H1 (cell line): Measurements from ENCODE around the gene CNIH1. TPM values are rescaled to one million over a fixed set of nuclear protein-coding genes. Genes with fewer than 3 reads are reported as not detected.

ENCODE experiments used
- CBX5 ChIP-seq: fragments of 300-800, 300-1000 bp; sonication (generic); IDR thresholded peaks from 2 replicates; pipeline ENCODE4 v1.7.1; 2016; ENCODE audit warnings: antibody characterized with exemption, low read length, low read depth
- HDAC2 ChIP-seq, 2 experiments: fragments of 300-600 bp in 1 of 2; sonication (generic) in 1 of 2; IDR thresholded peaks; 2 replicates each; pipeline ENCODE4 v1.6.1; 2011 to 2012; ENCODE audit warnings: low read depth in 2 of 2, low read length in 2 of 2, mild to moderate bottlenecking in 2 of 2, moderate library complexity in 2 of 2, borderline replicate concordance in 1 of 2, inconsistent platforms in 1 of 2
- JUN ChIP-seq: IDR thresholded peaks from 2 replicates; pipeline ENCODE4 v1.6.1; 2011; ENCODE audit warnings: low read depth, mild to moderate bottlenecking, improper control_type of control experiment, low read length
- POLR2A ChIP-seq, 2 experiments: IDR thresholded peaks; 1 replicate in 1 of 2; 2 replicates in 1 of 2; pipeline ENCODE4 v1.6.1; 2011; ENCODE audit warnings: low read depth in 2 of 2, low read length in 2 of 2, mild to moderate bottlenecking in 2 of 2; ENCODE audit errors: control extremely low read depth in 1 of 2
- RNF2 ChIP-seq: fragments of 200-900, 300-1000 bp; sonication (generic); IDR thresholded peaks from 2 replicates; pipeline ENCODE4 v1.7.1; 2016; ENCODE audit warnings: borderline replicate concordance, low read depth, mild to moderate bottlenecking, antibody characterized with exemption, low read length; ENCODE audit not compliant: poor library complexity, severe bottlenecking; ENCODE audit errors: missing control alignments
- SIN3A ChIP-seq, 2 experiments: IDR thresholded peaks in 1 of 2; conservative IDR thresholded peaks in 1 of 2; 2 replicates each; pipeline ENCODE4 v1.6.1; 2011 to 2012; ENCODE audit warnings: low read length in 2 of 2, improper control_type of control experiment in 1 of 2, low read depth in 1 of 2, mild to moderate bottlenecking in 1 of 2
- SIRT6 ChIP-seq: IDR thresholded peaks from one replicate; pipeline ENCODE4 v1.7.1; 2012; ENCODE audit warnings: low read length, inconsistent platforms
- SRF ChIP-seq: IDR thresholded peaks from 2 replicates; pipeline ENCODE4 v1.6.1; 2011; ENCODE audit warnings: mild to moderate bottlenecking, low read depth, low read length, moderate library complexity
- polyA plus RNA-seq, 7 experiments: library from polyadenylated mRNA; depleted of rRNA in 3 of 7; stranded (reverse) in 5 of 7; unstranded in 2 of 7; fragments of >200 nt in 5 of 7; fragments of 200-250 nt in 2 of 7; gene quantifications; 1 replicate in 5 of 7; 2 replicates in 1 of 7; 4 replicates in 1 of 7; pipeline versions ENCODE4 v1.2.1 to v1.2.3, GENCODE V29; 2011 to 2013; ENCODE audit warnings: missing spikeins in 2 of 7, mixed read lengths in 2 of 7
- total RNA-seq: library from RNA; stranded (reverse); fragmentation: NEBNext Ultra II Directional; extraction: Animal tissue kit (Norgen Biotek cat#: 25700); gene quantifications from 2 replicates; pipeline ENCODE4 v1.2.1, GENCODE V29; 2021
- TF ChIP-seq, protein P1 (sequence below): fragments of 300-600 bp; sonication (generic); IDR thresholded peaks from 2 replicates; pipeline ENCODE4 v1.7.1; 2012; ENCODE audit warnings: low read length, moderate library complexity, mild to moderate bottlenecking, inconsistent platforms; ENCODE audit not compliant: insufficient replicate concordance

The CNIH1 gene
- total and polyA plus RNA-seq, 2 of the 8 experiments (the other 6 are each of a cell fraction or from before 2014, with no cell fraction given), result 119 to 333 TPM

- TF ChIP-seq, protein P1, sequence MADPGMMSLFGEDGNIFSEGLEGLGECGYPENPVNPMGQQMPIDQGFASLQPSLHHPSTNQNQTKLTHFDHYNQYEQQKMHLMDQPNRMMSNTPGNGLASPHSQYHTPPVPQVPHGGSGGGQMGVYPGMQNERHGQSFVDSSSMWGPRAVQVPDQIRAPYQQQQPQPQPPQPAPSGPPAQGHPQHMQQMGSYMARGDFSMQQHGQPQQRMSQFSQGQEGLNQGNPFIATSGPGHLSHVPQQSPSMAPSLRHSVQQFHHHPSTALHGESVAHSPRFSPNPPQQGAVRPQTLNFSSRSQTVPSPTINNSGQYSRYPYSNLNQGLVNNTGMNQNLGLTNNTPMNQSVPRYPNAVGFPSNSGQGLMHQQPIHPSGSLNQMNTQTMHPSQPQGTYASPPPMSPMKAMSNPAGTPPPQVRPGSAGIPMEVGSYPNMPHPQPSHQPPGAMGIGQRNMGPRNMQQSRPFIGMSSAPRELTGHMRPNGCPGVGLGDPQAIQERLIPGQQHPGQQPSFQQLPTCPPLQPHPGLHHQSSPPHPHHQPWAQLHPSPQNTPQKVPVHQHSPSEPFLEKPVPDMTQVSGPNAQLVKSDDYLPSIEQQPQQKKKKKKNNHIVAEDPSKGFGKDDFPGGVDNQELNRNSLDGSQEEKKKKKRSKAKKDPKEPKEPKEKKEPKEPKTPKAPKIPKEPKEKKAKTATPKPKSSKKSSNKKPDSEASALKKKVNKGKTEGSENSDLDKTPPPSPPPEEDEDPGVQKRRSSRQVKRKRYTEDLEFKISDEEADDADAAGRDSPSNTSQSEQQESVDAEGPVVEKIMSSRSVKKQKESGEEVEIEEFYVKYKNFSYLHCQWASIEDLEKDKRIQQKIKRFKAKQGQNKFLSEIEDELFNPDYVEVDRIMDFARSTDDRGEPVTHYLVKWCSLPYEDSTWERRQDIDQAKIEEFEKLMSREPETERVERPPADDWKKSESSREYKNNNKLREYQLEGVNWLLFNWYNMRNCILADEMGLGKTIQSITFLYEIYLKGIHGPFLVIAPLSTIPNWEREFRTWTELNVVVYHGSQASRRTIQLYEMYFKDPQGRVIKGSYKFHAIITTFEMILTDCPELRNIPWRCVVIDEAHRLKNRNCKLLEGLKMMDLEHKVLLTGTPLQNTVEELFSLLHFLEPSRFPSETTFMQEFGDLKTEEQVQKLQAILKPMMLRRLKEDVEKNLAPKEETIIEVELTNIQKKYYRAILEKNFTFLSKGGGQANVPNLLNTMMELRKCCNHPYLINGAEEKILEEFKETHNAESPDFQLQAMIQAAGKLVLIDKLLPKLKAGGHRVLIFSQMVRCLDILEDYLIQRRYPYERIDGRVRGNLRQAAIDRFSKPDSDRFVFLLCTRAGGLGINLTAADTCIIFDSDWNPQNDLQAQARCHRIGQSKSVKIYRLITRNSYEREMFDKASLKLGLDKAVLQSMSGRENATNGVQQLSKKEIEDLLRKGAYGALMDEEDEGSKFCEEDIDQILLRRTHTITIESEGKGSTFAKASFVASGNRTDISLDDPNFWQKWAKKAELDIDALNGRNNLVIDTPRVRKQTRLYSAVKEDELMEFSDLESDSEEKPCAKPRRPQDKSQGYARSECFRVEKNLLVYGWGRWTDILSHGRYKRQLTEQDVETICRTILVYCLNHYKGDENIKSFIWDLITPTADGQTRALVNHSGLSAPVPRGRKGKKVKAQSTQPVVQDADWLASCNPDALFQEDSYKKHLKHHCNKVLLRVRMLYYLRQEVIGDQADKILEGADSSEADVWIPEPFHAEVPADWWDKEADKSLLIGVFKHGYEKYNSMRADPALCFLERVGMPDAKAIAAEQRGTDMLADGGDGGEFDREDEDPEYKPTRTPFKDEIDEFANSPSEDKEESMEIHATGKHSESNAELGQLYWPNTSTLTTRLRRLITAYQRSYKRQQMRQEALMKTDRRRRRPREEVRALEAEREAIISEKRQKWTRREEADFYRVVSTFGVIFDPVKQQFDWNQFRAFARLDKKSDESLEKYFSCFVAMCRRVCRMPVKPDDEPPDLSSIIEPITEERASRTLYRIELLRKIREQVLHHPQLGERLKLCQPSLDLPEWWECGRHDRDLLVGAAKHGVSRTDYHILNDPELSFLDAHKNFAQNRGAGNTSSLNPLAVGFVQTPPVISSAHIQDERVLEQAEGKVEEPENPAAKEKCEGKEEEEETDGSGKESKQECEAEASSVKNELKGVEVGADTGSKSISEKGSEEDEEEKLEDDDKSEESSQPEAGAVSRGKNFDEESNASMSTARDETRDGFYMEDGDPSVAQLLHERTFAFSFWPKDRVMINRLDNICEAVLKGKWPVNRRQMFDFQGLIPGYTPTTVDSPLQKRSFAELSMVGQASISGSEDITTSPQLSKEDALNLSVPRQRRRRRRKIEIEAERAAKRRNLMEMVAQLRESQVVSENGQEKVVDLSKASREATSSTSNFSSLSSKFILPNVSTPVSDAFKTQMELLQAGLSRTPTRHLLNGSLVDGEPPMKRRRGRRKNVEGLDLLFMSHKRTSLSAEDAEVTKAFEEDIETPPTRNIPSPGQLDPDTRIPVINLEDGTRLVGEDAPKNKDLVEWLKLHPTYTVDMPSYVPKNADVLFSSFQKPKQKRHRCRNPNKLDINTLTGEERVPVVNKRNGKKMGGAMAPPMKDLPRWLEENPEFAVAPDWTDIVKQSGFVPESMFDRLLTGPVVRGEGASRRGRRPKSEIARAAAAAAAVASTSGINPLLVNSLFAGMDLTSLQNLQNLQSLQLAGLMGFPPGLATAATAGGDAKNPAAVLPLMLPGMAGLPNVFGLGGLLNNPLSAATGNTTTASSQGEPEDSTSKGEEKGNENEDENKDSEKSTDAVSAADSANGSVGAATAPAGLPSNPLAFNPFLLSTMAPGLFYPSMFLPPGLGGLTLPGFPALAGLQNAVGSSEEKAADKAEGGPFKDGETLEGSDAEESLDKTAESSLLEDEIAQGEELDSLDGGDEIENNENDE, result no peak
- no peak for TF ChIP-seq JUN
- TF ChIP-seq POLR2A (IDR thresholded peaks at IDR 0.05; ENCODE audit: control extremely low read depth in 1 of 2, low read depth in 2 of 2, low read length in 2 of 2), result peak; percentile 85 to 88
- TF ChIP-seq CBX5, result no peak
- no peak; a peak in 1 of 4 replicates for TF ChIP-seq SIN3A (conservative IDR thresholded peaks at IDR 0.05 in 1 of 2, IDR thresholded peaks at IDR 0.05 in 1 of 2; ENCODE audit: low read depth in 1 of 2, low read length in 2 of 2)
- TF ChIP-seq HDAC2 (IDR thresholded peaks at IDR 0.05; ENCODE audit: borderline replicate concordance in 1 of 2, low read depth in 2 of 2, low read length in 2 of 2), result no peak
- TF ChIP-seq SRF, result no peak
- TF ChIP-seq RNF2, result no peak
- TF ChIP-seq SIRT6, result no peak
These were observed 44.5 kb downstream of the CNIH1 start, which contains the start of gene CDKN3 (continued) for GRCh38 chr14:54396493-54397335.
